Measurements from ENCODE around the gene HOXD4. TPM values are rescaled to one million over a fixed set of nuclear protein-coding genes. Genes with fewer than 3 reads are reported as not detected.

Gene HOXD4
- total and polyA plus RNA-seq, 10 of the 15 experiments (the other 5 are each of a cell fraction or from before 2014, with no cell fraction given), result 0.07 TPM; not detected in 9

DNA sequence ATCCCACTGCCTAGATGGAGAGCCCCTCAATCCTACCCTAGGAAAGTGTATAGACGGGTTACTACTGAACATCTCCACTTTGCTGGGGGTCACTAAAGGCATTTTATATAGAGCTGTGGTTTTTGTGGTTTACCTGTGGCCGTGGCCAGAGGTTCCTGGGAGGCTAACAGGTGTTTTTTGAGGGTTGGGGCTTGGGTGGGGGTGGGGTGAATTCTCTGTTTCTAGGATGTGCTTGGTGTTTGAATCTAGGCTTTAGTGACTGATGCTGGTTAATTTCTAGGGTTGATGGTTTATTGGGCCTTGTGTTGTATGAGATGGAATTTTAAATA lies 14.1 kb upstream of the HOXD4 start:
- no peaks in the 10 kb centered on the region; the same call in 2 of the 3 replicates for H3K9me3 ChIP-seq (replicated peaks; ENCODE audit: control insufficient read depth, insufficient read depth, low read length)
- H3K9ac ChIP-seq (ENCODE audit: control insufficient read depth, insufficient read depth, low read length), result no peak overlapping the region
- H2AFZ ChIP-seq (ENCODE audit: control insufficient read depth, low read depth, low read length), result no peak overlapping the region
- ChIA-PET SMC1A (ENCODE audit: uncharacterized antibody, unreplicated experiment) (interaction anchor here (1.0 to 5.3 kb wide), 2 partner anchors 317 to 416 kb away, joined by 3 to 58 read pairs; no protein-coding TSS in a partner anchor), RAD21 (ENCODE audit: unreplicated experiment) (interaction anchor here (2.3 kb wide), 1 partner anchor 417 kb away, joined by 11 read pairs; no protein-coding TSS in a partner anchor), CTCF (interaction anchor here (0.9 kb wide), 2 partner anchors 318 to 417 kb away, joined by 3 to 4 read pairs; no protein-coding TSS in a partner anchor), POLR2A (no interaction called here)
- FAIRE-seq, result no peak
- H3K4me1 ChIP-seq (ENCODE audit: control insufficient read depth, insufficient read depth, low read length), result no peaks in the 10 kb centered on the region
- no peak for ATAC-seq
- no peaks in the 10 kb centered on the region for H3K79me2 ChIP-seq (ENCODE audit: control insufficient read depth, insufficient read depth, low read length)
- H3K4me2 ChIP-seq (ENCODE audit: control insufficient read depth, insufficient read depth), result no peak overlapping the region
- no peak for DNase-seq (ENCODE audit: low read depth, low spot score)
- H3K27ac ChIP-seq (ENCODE audit: control insufficient read depth, insufficient read depth), result no peak overlapping the region
- H3K27me3 ChIP-seq (replicated peaks in 1 of 2; ENCODE audit: control insufficient read depth in 2 of 2, insufficient read depth in 2 of 2, low read length in 1 of 2), result peaks cover 5 to 16% of the 10 kb centered on the region in 2 experiments
- no peaks in the 10 kb centered on the region for H4K20me1 ChIP-seq (ENCODE audit: control insufficient read depth, insufficient read depth)
- intact Hi-C loops (cut with micrococcal nuclease; ENCODE audit: unreplicated experiment), result no loop called here
- no peak overlapping the region for H3K4me3 ChIP-seq
- BruUV-seq (replicated peaks), result no TSS peak
- in situ Hi-C loops (cut with MboI), result loop anchor here (25.0 kb wide), 1 partner anchor 1200 kb away; no protein-coding TSS in a partner anchor
- TF ChIP-seq RUNX3 (IDR thresholded peaks at IDR 0.05; ENCODE audit: low read length) (0 out of 2 replicates have a peak, but pooled peaks have one; percentile 15), JUNB (IDR thresholded peaks at IDR 0.05) (no peak), SIX5 (IDR thresholded peaks at IDR 0.05; ENCODE audit: low read depth, low read length, severe bottlenecking) (no peak), ZNF622 (IDR thresholded peaks at IDR 0.05) (no peak), TBL1XR1 (IDR thresholded peaks at IDR 0.05; ENCODE audit: low read depth, low read length) (no peak)
- H3K36me3 ChIP-seq (ENCODE audit: control insufficient read depth in 2 of 2, insufficient read depth in 2 of 2, low read length in 1 of 2), result no peaks in the 10 kb centered on the region
- WGBS (ENCODE audit: insufficient coverage, insufficient replicate concordance, low lambda C conversion rate, missing lambda C conversion rate), result 0% methylated on average over 2 of the region's 2 CpGs

DNA sequence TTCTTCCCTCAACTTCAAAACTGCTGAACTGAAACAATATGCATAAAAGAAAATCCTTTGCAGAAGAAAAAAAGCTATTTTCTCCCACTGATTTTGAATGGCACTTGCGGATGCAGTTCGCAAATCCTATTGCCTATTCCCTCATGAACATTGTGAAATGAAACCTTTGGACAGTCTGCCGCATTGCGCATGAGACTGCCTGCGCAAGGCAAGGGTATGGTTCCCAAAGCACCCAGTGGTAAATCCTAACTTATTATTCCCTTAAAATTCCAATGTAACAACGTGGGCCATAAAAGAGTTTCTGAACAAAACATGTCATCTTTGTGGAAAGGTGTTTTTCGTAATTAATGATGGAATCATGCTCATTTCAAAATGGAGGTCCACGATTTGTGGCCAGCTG lies 13.4 kb upstream of the HOXD4 start:
- Histone ChIP-seq H3K27me3 (replicated peaks in 1 of 2; ENCODE audit: control insufficient read depth in 2 of 2, insufficient read depth in 2 of 2, low read length in 1 of 2) (peaks cover 5 to 13% of the 10 kb centered on the region in 2 experiments), H3K79me2 (ENCODE audit: control insufficient read depth, insufficient read depth, low read length) (no peaks in the 10 kb centered on the region), H3K9me3 (replicated peaks; ENCODE audit: control insufficient read depth, insufficient read depth, low read length) (no peaks in the 10 kb centered on the region; the same call in 2 of the 3 replicates), H3K4me1 (ENCODE audit: control insufficient read depth, insufficient read depth, low read length) (no peaks in the 10 kb centered on the region), H3K36me3 (ENCODE audit: control insufficient read depth in 2 of 2, insufficient read depth in 2 of 2, low read length in 1 of 2) (no peaks in the 10 kb centered on the region), H3K27ac (ENCODE audit: control insufficient read depth, insufficient read depth) (no peak overlapping the region), H4K20me1 (ENCODE audit: control insufficient read depth, insufficient read depth) (no peaks in the 10 kb centered on the region), H3K9ac (ENCODE audit: control insufficient read depth, insufficient read depth, low read length) (no peak overlapping the region), H3K4me3 (no peak overlapping the region), H2AFZ (ENCODE audit: control insufficient read depth, low read depth, low read length) (no peak overlapping the region), H3K4me2 (ENCODE audit: control insufficient read depth, insufficient read depth) (no peak overlapping the region)
- ChIA-PET RAD21 (ENCODE audit: unreplicated experiment) (interaction anchor here (2.3 to 3.7 kb wide), 2 partner anchors 317 to 416 kb away, joined by 11 to 76 read pairs; no protein-coding TSS in a partner anchor), CTCF (interaction anchor here (0.9 to 7.3 kb wide), 4 partner anchors 317 to 1011 kb away, joined by 4 to 120 read pairs (median 56); no protein-coding TSS in a partner anchor), POLR2A (no interaction called here), SMC1A (ENCODE audit: uncharacterized antibody, unreplicated experiment) (interaction anchor here (1.0 to 5.3 kb wide), 2 partner anchors 317 to 416 kb away, joined by 3 to 58 read pairs; no protein-coding TSS in a partner anchor)
- no peak for TF ChIP-seq POLR2AphosphoS5 (IDR thresholded peaks at IDR 0.05; ENCODE audit: low read length)
- TF ChIP-seq RUNX3 (IDR thresholded peaks at IDR 0.05; ENCODE audit: low read length), result no peak
- no peak for TF ChIP-seq MXI1 (IDR thresholded peaks at IDR 0.05; ENCODE audit: low read depth, low read length)
- no peak for TF ChIP-seq WRNIP1 (IDR thresholded peaks at IDR 0.05; ENCODE audit: borderline replicate concordance, low read depth, low read length)
- no peak for TF ChIP-seq ZNF24 (IDR thresholded peaks at IDR 0.05)
- no peak for ATAC-seq
- FAIRE-seq, result no peak
- intact Hi-C loops (cut with micrococcal nuclease; ENCODE audit: unreplicated experiment), result no loop called here
- no peak for DNase-seq (ENCODE audit: low read depth, low spot score)
- BruUV-seq (replicated peaks), result no TSS peak
- 73% methylated on average over 8 of the region's 8 CpGs for WGBS (ENCODE audit: insufficient coverage, insufficient replicate concordance, low lambda C conversion rate, missing lambda C conversion rate)
- in situ Hi-C loops (cut with MboI), result loop anchor here (25.0 kb wide), 1 partner anchor 1199 kb away; no protein-coding TSS in a partner anchor
